ENCODE measurements around the gene DCANP1. TPM values are rescaled to one million over a fixed set of nuclear protein-coding genes. Genes with fewer than 3 reads are reported as not detected.

DCANP1 gene
- total RNA-seq, 1 experiment from 2014 or later: not detected

DNA sequence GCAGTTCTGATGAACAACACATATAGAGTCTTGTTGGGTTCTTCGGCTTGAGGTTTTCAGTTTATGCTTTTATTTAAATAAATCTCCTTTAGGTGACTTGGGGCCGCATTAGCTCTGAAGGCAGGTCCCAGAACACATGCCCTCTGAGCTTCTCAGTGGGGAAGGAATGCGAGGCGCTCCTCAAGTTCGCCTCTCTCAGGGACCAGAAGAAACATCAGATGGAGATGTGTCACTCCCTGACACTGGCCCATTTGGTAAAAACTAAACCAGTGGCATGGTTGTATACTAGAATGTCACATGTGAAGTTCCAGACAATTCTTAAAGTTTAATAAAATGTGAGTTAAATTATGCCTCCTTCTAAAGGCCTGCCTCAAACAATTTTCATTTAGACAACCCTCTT lies 50.1 kb downstream of the DCANP1 start:
- CTCF ChIA-PET: interaction anchor here (1.1 kb wide), 1 partner anchor 29 kb away, joined by 3 read pairs; no protein-coding TSS in a partner anchor
- Mint-ChIP-seq H3K4me3 (peak overlapping the region; percentile 73), H3K27ac (no peak overlapping the region), H3K36me3 (peaks cover 5% of the 10 kb centered on the region; the same call in 1 of the 2 replicates), H3K27me3 (ENCODE audit: low read depth) (peaks cover 55% of the 10 kb centered on the region), H3K4me1 (peaks cover 35% of the 10 kb centered on the region), H3K9me3 (no peaks in the 10 kb centered on the region)
- TF ChIP-seq, protein P1, sequence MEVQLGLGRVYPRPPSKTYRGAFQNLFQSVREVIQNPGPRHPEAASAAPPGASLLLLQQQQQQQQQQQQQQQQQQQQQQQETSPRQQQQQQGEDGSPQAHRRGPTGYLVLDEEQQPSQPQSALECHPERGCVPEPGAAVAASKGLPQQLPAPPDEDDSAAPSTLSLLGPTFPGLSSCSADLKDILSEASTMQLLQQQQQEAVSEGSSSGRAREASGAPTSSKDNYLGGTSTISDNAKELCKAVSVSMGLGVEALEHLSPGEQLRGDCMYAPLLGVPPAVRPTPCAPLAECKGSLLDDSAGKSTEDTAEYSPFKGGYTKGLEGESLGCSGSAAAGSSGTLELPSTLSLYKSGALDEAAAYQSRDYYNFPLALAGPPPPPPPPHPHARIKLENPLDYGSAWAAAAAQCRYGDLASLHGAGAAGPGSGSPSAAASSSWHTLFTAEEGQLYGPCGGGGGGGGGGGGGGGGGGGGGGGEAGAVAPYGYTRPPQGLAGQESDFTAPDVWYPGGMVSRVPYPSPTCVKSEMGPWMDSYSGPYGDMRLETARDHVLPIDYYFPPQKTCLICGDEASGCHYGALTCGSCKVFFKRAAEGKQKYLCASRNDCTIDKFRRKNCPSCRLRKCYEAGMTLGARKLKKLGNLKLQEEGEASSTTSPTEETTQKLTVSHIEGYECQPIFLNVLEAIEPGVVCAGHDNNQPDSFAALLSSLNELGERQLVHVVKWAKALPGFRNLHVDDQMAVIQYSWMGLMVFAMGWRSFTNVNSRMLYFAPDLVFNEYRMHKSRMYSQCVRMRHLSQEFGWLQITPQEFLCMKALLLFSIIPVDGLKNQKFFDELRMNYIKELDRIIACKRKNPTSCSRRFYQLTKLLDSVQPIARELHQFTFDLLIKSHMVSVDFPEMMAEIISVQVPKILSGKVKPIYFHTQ (CRISPR knock-in tag; IDR thresholded peaks at IDR 0.05): no peak
- TF ChIP-seq, protein P2, sequence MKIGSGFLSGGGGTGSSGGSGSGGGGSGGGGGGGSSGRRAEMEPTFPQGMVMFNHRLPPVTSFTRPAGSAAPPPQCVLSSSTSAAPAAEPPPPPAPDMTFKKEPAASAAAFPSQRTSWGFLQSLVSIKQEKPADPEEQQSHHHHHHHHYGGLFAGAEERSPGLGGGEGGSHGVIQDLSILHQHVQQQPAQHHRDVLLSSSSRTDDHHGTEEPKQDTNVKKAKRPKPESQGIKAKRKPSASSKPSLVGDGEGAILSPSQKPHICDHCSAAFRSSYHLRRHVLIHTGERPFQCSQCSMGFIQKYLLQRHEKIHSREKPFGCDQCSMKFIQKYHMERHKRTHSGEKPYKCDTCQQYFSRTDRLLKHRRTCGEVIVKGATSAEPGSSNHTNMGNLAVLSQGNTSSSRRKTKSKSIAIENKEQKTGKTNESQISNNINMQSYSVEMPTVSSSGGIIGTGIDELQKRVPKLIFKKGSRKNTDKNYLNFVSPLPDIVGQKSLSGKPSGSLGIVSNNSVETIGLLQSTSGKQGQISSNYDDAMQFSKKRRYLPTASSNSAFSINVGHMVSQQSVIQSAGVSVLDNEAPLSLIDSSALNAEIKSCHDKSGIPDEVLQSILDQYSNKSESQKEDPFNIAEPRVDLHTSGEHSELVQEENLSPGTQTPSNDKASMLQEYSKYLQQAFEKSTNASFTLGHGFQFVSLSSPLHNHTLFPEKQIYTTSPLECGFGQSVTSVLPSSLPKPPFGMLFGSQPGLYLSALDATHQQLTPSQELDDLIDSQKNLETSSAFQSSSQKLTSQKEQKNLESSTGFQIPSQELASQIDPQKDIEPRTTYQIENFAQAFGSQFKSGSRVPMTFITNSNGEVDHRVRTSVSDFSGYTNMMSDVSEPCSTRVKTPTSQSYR (CRISPR knock-in tag; IDR thresholded peaks at IDR 0.05): no peak
- TF ChIP-seq NFYB (CRISPR knock-in tag; conservative IDR thresholded peaks at IDR 0.05; ENCODE audit: low read depth) (no peak), MYBL2 (CRISPR knock-in tag; IDR thresholded peaks at IDR 0.05) (no peak), TEAD1 (CRISPR knock-in tag; IDR thresholded peaks at IDR 0.05) (no peak), ZBTB21 (CRISPR knock-in tag; IDR thresholded peaks at IDR 0.05; ENCODE audit: borderline replicate concordance) (no peak), FOXK1 (CRISPR knock-in tag; IDR thresholded peaks at IDR 0.05) (no peak)
- TF ChIP-seq, protein P3, sequence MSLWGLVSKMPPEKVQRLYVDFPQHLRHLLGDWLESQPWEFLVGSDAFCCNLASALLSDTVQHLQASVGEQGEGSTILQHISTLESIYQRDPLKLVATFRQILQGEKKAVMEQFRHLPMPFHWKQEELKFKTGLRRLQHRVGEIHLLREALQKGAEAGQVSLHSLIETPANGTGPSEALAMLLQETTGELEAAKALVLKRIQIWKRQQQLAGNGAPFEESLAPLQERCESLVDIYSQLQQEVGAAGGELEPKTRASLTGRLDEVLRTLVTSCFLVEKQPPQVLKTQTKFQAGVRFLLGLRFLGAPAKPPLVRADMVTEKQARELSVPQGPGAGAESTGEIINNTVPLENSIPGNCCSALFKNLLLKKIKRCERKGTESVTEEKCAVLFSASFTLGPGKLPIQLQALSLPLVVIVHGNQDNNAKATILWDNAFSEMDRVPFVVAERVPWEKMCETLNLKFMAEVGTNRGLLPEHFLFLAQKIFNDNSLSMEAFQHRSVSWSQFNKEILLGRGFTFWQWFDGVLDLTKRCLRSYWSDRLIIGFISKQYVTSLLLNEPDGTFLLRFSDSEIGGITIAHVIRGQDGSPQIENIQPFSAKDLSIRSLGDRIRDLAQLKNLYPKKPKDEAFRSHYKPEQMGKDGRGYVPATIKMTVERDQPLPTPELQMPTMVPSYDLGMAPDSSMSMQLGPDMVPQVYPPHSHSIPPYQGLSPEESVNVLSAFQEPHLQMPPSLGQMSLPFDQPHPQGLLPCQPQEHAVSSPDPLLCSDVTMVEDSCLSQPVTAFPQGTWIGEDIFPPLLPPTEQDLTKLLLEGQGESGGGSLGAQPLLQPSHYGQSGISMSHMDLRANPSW (CRISPR knock-in tag; conservative IDR thresholded peaks at IDR 0.05; ENCODE audit: low read depth): no peak
- ATAC-seq: no peak
- POLR2A ChIA-PET: no interaction called here
- no peak for DNase-seq (ENCODE audit: low spot score)

DNA sequence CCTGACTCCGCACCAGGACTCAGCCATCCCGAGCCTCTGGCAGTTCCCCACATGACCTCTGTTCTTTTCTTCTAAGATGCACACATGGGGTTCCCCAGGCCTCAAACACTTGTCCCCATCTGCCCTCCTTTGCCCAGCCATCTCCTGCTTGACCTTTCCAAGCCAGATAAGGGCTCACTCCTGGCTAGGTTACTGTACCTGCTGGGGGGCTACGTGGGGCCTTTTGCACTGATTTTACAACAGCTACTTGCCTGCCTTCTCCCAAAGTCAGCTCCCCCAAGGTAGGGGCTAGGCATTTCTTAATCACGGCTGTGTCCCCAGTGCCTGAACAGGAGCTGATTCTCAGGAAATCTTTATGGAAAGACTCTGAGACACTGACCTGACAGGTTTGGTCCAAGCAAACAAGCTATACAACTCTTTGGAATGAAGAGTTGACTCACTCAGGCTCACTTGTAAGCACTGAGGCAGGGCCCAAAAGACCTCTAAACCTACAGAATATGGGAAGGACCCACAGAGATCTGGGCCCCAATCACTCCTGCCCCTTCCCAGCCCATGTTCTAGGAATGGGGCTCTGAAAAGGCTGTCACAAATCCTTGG lies 50.6 kb downstream of the DCANP1 start:
- DNase-seq (ENCODE audit: low spot score): no peak
- CTCF ChIA-PET: interaction anchor here (1.1 kb wide), 1 partner anchor 30 kb away, joined by 3 read pairs; no protein-coding TSS in a partner anchor
- POLR2A ChIA-PET: no interaction called here
- peaks cover 5% of the 10 kb centered on the region; the same call in 1 of the 2 replicates for H3K36me3 Mint-ChIP-seq
- H3K4me1 Mint-ChIP-seq: peaks cover 30% of the 10 kb centered on the region
- no peak overlapping the region for H3K27ac Mint-ChIP-seq
- no peak overlapping the region for H3K4me3 Mint-ChIP-seq
- no peak for ATAC-seq
- H3K9me3 Mint-ChIP-seq: no peaks in the 10 kb centered on the region
- H3K27me3 Mint-ChIP-seq (ENCODE audit: low read depth): peaks cover 50% of the 10 kb centered on the region
- no peak for TF ChIP-seq ZNF396 (CRISPR knock-in tag; IDR thresholded peaks at IDR 0.05; ENCODE audit: borderline replicate concordance)
- TF ChIP-seq, protein P4, sequence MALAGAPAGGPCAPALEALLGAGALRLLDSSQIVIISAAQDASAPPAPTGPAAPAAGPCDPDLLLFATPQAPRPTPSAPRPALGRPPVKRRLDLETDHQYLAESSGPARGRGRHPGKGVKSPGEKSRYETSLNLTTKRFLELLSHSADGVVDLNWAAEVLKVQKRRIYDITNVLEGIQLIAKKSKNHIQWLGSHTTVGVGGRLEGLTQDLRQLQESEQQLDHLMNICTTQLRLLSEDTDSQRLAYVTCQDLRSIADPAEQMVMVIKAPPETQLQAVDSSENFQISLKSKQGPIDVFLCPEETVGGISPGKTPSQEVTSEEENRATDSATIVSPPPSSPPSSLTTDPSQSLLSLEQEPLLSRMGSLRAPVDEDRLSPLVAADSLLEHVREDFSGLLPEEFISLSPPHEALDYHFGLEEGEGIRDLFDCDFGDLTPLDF (CRISPR knock-in tag; IDR thresholded peaks at IDR 0.05): no peak
- TF ChIP-seq ZNF423 (CRISPR knock-in tag; IDR thresholded peaks at IDR 0.05): no peak
- TF ChIP-seq, protein P5, sequence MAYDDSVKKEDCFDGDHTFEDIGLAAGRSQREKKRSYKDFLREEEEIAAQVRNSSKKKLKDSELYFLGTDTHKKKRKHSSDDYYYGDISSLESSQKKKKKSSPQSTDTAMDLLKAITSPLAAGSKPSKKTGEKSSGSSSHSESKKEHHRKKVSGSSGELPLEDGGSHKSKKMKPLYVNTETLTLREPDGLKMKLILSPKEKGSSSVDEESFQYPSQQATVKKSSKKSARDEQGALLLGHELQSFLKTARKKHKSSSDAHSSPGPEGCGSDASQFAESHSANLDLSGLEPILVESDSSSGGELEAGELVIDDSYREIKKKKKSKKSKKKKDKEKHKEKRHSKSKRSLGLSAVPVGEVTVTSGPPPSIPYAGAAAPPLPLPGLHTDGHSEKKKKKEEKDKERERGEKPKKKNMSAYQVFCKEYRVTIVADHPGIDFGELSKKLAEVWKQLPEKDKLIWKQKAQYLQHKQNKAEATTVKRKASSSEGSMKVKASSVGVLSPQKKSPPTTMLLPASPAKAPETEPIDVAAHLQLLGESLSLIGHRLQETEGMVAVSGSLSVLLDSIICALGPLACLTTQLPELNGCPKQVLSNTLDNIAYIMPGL (CRISPR knock-in tag; IDR thresholded peaks at IDR 0.05): no peak
- TF ChIP-seq ZNF232 (CRISPR knock-in tag; IDR thresholded peaks at IDR 0.05): no peak
- no peak for TF ChIP-seq TCF7 (CRISPR knock-in tag; IDR thresholded peaks at IDR 0.05; ENCODE audit: low read depth)
- TF ChIP-seq, protein P6, sequence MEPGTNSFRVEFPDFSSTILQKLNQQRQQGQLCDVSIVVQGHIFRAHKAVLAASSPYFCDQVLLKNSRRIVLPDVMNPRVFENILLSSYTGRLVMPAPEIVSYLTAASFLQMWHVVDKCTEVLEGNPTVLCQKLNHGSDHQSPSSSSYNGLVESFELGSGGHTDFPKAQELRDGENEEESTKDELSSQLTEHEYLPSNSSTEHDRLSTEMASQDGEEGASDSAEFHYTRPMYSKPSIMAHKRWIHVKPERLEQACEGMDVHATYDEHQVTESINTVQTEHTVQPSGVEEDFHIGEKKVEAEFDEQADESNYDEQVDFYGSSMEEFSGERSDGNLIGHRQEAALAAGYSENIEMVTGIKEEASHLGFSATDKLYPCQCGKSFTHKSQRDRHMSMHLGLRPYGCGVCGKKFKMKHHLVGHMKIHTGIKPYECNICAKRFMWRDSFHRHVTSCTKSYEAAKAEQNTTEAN (CRISPR knock-in tag; IDR thresholded peaks at IDR 0.05): no peak
- TF ChIP-seq, protein P7, sequence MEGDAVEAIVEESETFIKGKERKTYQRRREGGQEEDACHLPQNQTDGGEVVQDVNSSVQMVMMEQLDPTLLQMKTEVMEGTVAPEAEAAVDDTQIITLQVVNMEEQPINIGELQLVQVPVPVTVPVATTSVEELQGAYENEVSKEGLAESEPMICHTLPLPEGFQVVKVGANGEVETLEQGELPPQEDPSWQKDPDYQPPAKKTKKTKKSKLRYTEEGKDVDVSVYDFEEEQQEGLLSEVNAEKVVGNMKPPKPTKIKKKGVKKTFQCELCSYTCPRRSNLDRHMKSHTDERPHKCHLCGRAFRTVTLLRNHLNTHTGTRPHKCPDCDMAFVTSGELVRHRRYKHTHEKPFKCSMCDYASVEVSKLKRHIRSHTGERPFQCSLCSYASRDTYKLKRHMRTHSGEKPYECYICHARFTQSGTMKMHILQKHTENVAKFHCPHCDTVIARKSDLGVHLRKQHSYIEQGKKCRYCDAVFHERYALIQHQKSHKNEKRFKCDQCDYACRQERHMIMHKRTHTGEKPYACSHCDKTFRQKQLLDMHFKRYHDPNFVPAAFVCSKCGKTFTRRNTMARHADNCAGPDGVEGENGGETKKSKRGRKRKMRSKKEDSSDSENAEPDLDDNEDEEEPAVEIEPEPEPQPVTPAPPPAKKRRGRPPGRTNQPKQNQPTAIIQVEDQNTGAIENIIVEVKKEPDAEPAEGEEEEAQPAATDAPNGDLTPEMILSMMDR (IDR thresholded peaks at IDR 0.05): no peak
- TF ChIP-seq, protein P3 (CRISPR knock-in tag; conservative IDR thresholded peaks at IDR 0.05; ENCODE audit: low read depth): no peak

Measured in WTC11 (cell line).